GM23338 (cell line): ENCODE measurements around the gene RPL41. TPM values are rescaled to one million over a fixed set of nuclear protein-coding genes. Genes with fewer than 3 reads are reported as not detected.

ENCODE experiments used
- ATAC-seq: fragments of 200-7000 bp; cut with Tn5 transposase; 3 replicates; pipeline ENCODE4 v1.9.1; 2020
- DNase-seq: peaks from one replicate; pipeline ENCODE4 v3.0.0-alpha.2; 2015; ENCODE audit warnings: low spot score
- H2AFZ ChIP-seq: fragments of 200-600 bp; sonication (generic); 2 replicates; pipeline ENCODE4 v1.8.0; 2016; ENCODE audit warnings: antibody characterized with exemption, mild to moderate bottlenecking, moderate library complexity
- H3F3A ChIP-seq: fragments of 200-600 bp; sonication (generic); replicated peaks from 2 replicates; pipeline ENCODE4 v1.8.0; 2017; ENCODE audit warnings: antibody characterized with exemption, mixed run types, low read depth
- H3K27ac ChIP-seq: fragments of 200-600 bp; sonication (generic); 2 replicates; pipeline ENCODE4 v1.6.1; 2016; ENCODE audit warnings: low read depth
- H3K27me3 ChIP-seq: fragments of 200-600 bp; sonication (generic); 2 replicates; pipeline ENCODE4 v1.8.0; 2016; ENCODE audit warnings: mild to moderate bottlenecking, mixed run types, moderate library complexity; ENCODE audit not compliant: insufficient read depth
- H3K36me3 ChIP-seq: fragments of 200-600 bp; sonication (generic); 2 replicates; pipeline ENCODE4 v1.8.0; 2016; ENCODE audit warnings: mild to moderate bottlenecking; ENCODE audit not compliant: insufficient read depth
- H3K4me1 ChIP-seq: fragments of 200-600 bp; sonication (generic); 2 replicates; pipeline ENCODE4 v1.8.0; 2016; ENCODE audit warnings: mild to moderate bottlenecking, moderate library complexity; ENCODE audit not compliant: insufficient read depth
- H3K4me2 ChIP-seq: fragments of 200-600 bp; sonication (generic); 2 replicates; pipeline ENCODE4 v1.7.1; 2017; ENCODE audit warnings: mixed run types
- H3K4me3 ChIP-seq: fragments of 200-600 bp; sonication (generic); 2 replicates; pipeline ENCODE4 v1.6.1; 2016; ENCODE audit warnings: mixed run types
- H3K79me2 ChIP-seq: fragments of 200-600 bp; sonication (generic); replicated peaks from 2 replicates; pipeline ENCODE4 v1.8.0; 2017; ENCODE audit warnings: mild to moderate bottlenecking; ENCODE audit not compliant: insufficient read depth
- H3K9me2 ChIP-seq: fragments of 200-600 bp; sonication (generic); 2 replicates; pipeline ENCODE4 v1.8.0; 2017; ENCODE audit not compliant: insufficient read depth
- H4K20me1 ChIP-seq: fragments of 200-600 bp; sonication (generic); replicated peaks from 2 replicates; pipeline ENCODE4 v1.8.0; 2017; ENCODE audit warnings: mild to moderate bottlenecking; ENCODE audit not compliant: insufficient read depth
- H3K27ac Mint-ChIP-seq: 2 replicates; pipeline ENCODE4 v1.8.0; 2020; ENCODE audit warnings: inconsistent platforms, mild to moderate bottlenecking, moderate library complexity, mixed read lengths
- H3K27me3 Mint-ChIP-seq: 3 replicates; pipeline ENCODE4 v1.8.0; 2022; ENCODE audit warnings: low read depth, mild to moderate bottlenecking, moderate library complexity, mixed read lengths, inconsistent platforms; ENCODE audit not compliant: insufficient read depth, poor library complexity
- H3K36me3 Mint-ChIP-seq: 3 replicates; pipeline ENCODE4 v1.8.0; 2021; ENCODE audit warnings: low read depth, mild to moderate bottlenecking, inconsistent platforms, moderate library complexity, mixed read lengths
- H3K4me1 Mint-ChIP-seq: 3 replicates; pipeline ENCODE4 v1.8.0; 2020; ENCODE audit warnings: mild to moderate bottlenecking, inconsistent platforms, mixed read lengths
- H3K4me3 Mint-ChIP-seq: 3 replicates; pipeline ENCODE4 v1.8.0; 2021; ENCODE audit warnings: moderate library complexity, mild to moderate bottlenecking, inconsistent platforms, mixed read lengths
- H3K9me3 Mint-ChIP-seq: 3 replicates; pipeline ENCODE4 v1.8.0; 2020; ENCODE audit warnings: moderate library complexity, mild to moderate bottlenecking, inconsistent platforms, mixed read lengths
- CREB1 ChIP-seq: fragments of 250-450 bp; sonication (Bioruptor Pico); IDR thresholded peaks from 2 replicates; pipeline ENCODE4 v1.5.0; 2020; ENCODE audit warnings: low read depth, mild to moderate bottlenecking, moderate library complexity
- CTCF ChIP-seq, 2 experiments: fragments of 200-600 bp in 1 of 2; sonication (generic) in 1 of 2; conservative IDR thresholded peaks; 2 replicates each; pipeline versions ENCODE4 v1.5.1 to v1.6.1; 2016 to 2017; ENCODE audit warnings: antibody characterized with exemption in 2 of 2, low read depth in 2 of 2, mild to moderate bottlenecking in 2 of 2, moderate library complexity in 1 of 2
- EZH2 ChIP-seq: fragments of 200-600 bp; sonication (generic); IDR thresholded peaks from one replicate; pipeline ENCODE4 v1.8.0; 2017; ENCODE audit warnings: antibody characterized with exemption, mild to moderate bottlenecking, low read depth; ENCODE audit not compliant: unreplicated experiment
- EZH2phosphoT487 ChIP-seq: fragments of 200-600 bp; sonication (generic); IDR thresholded peaks from one replicate; pipeline ENCODE4 v1.8.1; 2018; ENCODE audit warnings: antibody characterized with exemption; ENCODE audit not compliant: unreplicated experiment
- JUNB ChIP-seq: IDR thresholded peaks from one replicate; pipeline ENCODE4 v1.6.1; 2016; ENCODE audit warnings: antibody characterized with exemption; ENCODE audit not compliant: unreplicated experiment
- POLR2AphosphoS5 ChIP-seq: IDR thresholded peaks from 2 replicates; pipeline ENCODE4 v1.6.1; 2016; ENCODE audit warnings: antibody characterized with exemption, low read depth
- ZNF114 ChIP-seq: fragments of 250-450 bp; sonication (Bioruptor Pico); IDR thresholded peaks from 2 replicates; pipeline ENCODE4 v1.5.0; 2020; ENCODE audit warnings: mild to moderate bottlenecking, moderate library complexity
- ZNF331 ChIP-seq: fragments of 250-450 bp; sonication (Bioruptor Pico); IDR thresholded peaks from 2 replicates; pipeline ENCODE4 v1.5.0; 2020; ENCODE audit warnings: low read depth, mild to moderate bottlenecking, moderate library complexity
- polyA plus RNA-seq: library from polyadenylated mRNA; unstranded; fragments of >200 nt; fragmentation: Nextera tagmentation; extraction: Ambion mirVana; gene quantifications from 2 replicates; pipeline ENCODE4 v1.2.1, GENCODE V29; 2016
- total RNA-seq: library from RNA; depleted of rRNA; stranded (reverse); fragments of >200 nt; shearing (Covaris generic); gene quantifications from 2 replicates; pipeline ENCODE4 v1.2.3, GENCODE V29; 2014

Gene RPL41
- total and polyA plus RNA-seq, 2 experiments from 2014 or later: 2,039 to 3,875 TPM

DNA sequence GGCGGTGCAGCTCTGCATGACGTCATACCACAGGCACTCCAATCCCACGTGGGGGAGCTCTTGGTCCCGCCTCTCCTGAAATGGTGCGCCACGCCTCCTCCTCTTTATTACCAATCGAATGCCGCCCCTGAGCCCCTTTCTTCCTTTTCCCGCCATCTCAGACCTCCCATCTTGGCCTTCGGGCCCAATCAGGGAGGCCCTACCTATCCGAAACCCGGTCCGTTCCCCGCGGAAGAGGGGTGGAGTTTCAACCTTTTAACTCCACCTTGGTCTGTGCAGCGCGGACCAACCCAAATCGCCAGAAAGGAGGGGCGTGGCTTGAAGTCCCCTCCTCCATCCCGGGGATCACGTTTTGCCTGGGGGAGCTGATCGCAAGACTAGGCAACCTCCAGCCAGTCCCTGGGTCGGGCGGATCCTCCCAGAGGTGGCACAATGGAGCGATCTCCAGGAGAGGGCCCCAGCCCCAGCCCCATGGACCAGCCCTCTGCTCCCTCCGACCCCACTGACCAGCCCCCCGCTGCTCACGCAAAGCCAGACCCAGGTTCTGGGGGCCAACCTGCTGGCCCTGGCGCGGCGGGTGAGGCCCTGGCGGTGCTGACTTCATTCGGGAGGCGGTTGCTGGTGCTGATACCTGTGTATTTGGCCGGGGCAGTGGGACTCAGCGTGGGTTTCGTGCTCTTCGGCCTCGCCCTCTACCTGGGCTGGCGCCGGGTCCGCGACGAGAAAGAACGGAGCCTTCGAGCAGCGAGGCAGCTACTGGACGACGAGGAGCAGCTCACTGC, 11.6 kb downstream of the RPL41 start, which contains the start of gene ESYT1:
ESYT1 (plus strand) TSS at position 380 of the 782 bp plus-strand sequence; CDS start at position 433, 53 bp downstream.
- Histone ChIP-seq H3K36me3 (peaks cover 13% of the 10 kb centered on the region), H3F3A (peaks cover 4% of the 10 kb centered on the region; the same call in 1 of the 2 replicates), H2AFZ (no peak within 1 kb of the TSS; the same call in 1 of the 2 replicates), H3K27ac (peak within 1 kb of the TSS; percentile 60), H3K27me3 (no peaks in the 10 kb centered on the region), H3K4me2 (peak within 1 kb of the TSS; percentile 89), H3K9me2 (no peaks in the 10 kb centered on the region), H3K79me2 (peaks cover 21% of the 10 kb centered on the region), H3K4me3 (peak within 1 kb of the TSS; percentile 89), H4K20me1 (peaks cover 13% of the 10 kb centered on the region; the same call in 1 of the 2 replicates), H3K4me1 (peaks cover 17% of the 10 kb centered on the region)
- DNase-seq (peak; percentile 100), ATAC-seq (peak; percentile 88)
- Mint-ChIP-seq H3K27me3 (peaks cover 3% of the 10 kb centered on the region), H3K4me3 (peak within 1 kb of the TSS; percentile 98), H3K4me1 (peaks cover 30% of the 10 kb centered on the region), H3K36me3 (peaks cover 33% of the 10 kb centered on the region), H3K9me3 (no peaks in the 10 kb centered on the region), H3K27ac (peak within 1 kb of the TSS; percentile 98)
- TF ChIP-seq ZNF114 (no peak), CREB1 (CRISPR knock-in tag) (peak; percentile 96), JUNB (no peak), POLR2AphosphoS5 (peak; percentile 88), CTCF (conservative IDR thresholded peaks at IDR 0.05; ENCODE audit: low read depth in 2 of 2) (0 out of 4 replicates have a peak, but pooled peaks of 1 of the 2 experiments have one; percentile 6)

GRCh38 chr12:56128670-56129205, 12.3 kb downstream of the RPL41 start:
- peaks cover 30% of the 10 kb centered on the region for H3K4me1 Mint-ChIP-seq
- Histone ChIP-seq H3K4me1 (peaks cover 17% of the 10 kb centered on the region), H3K79me2 (peaks cover 21% of the 10 kb centered on the region), H2AFZ (no peak overlapping the region; the same call in 1 of the 2 replicates), H3K4me3 (peak overlapping the region; percentile 89), H3K36me3 (peaks cover 20% of the 10 kb centered on the region), H3F3A (peaks cover 4% of the 10 kb centered on the region; the same call in 1 of the 2 replicates), H3K27ac (no peak overlapping the region), H3K4me2 (peak overlapping the region; percentile 89), H3K9me2 (no peaks in the 10 kb centered on the region), H4K20me1 (peaks cover 13% of the 10 kb centered on the region; the same call in 1 of the 2 replicates), H3K27me3 (no peaks in the 10 kb centered on the region)
- no peak for DNase-seq
- H3K9me3 Mint-ChIP-seq: no peaks in the 10 kb centered on the region
- peak; percentile 2 for ATAC-seq
- no peak for TF ChIP-seq ZNF331 (CRISPR knock-in tag)
- no peak for TF ChIP-seq JUNB
- TF ChIP-seq EZH2phosphoT487: no peak
- no peak for TF ChIP-seq EZH2
- H3K27me3 Mint-ChIP-seq: peaks cover 3% of the 10 kb centered on the region
- H3K27ac Mint-ChIP-seq: peak overlapping the region; percentile 98
- peak overlapping the region; percentile 98 for H3K4me3 Mint-ChIP-seq
- H3K36me3 Mint-ChIP-seq: peaks cover 39% of the 10 kb centered on the region
